Measurements from ENCODE around the gene FGF23. TPM values are rescaled to one million over a fixed set of nuclear protein-coding genes. Genes with fewer than 3 reads are reported as not detected.

The FGF23 gene
- total and polyA plus RNA-seq, 2 experiments from 2014 or later: not detected

DNA sequence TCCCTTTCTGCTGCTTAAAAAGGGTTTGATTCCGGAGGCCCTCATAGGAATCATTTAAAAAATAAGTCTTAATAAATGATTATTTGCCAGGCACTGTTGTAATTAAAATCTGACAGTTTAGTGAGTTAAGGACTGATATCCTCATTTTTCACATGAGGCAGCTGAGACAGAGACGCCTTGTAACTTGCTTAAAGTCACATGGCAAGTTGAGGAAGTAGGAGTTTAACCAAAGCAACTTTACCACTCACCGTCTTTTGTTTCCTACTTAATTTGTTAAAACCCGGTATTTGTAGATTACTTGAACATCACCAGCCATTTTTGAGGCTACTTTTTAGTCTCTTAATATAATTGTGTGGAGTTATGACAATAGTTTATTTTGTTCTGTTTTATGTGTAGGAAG, 56.1 kb downstream of the FGF23 start:
- Histone ChIP-seq H3K4me1 (ENCODE audit: insufficient read depth) (peaks cover 11% of the 10 kb centered on the region), H3K4me3 (no peak overlapping the region), H3K27me3 (replicated peaks; ENCODE audit: insufficient read depth) (no peaks in the 10 kb centered on the region), H3F3A (ENCODE audit: insufficient read depth) (0 out of 2 replicates have a peak, but pooled peaks cover 3% of the 10 kb centered on the region), H2AFZ (no peak overlapping the region), H4K20me1 (ENCODE audit: insufficient read depth) (no peaks in the 10 kb centered on the region), H3K79me2 (ENCODE audit: insufficient read depth) (peaks cover 69% of the 10 kb centered on the region), H3K36me3 (ENCODE audit: low read depth) (no peaks in the 10 kb centered on the region), H3K9me2 (ENCODE audit: insufficient read depth) (no peaks in the 10 kb centered on the region), H3K9me3 (ENCODE audit: low read depth) (no peaks in the 10 kb centered on the region), H3K27ac (no peak overlapping the region), H3K4me2 (ENCODE audit: unreplicated experiment) (no peak overlapping the region), H3K9ac (no peak overlapping the region)
- DNase-seq: no peak
- 96 to 100% methylated on average over 4 of the region's 4 CpGs for WGBS, 2 experiments (ENCODE audit: low coverage in 1 of 2, low lambda C conversion rate in 2 of 2, missing lambda C conversion rate in 2 of 2)
- TF ChIP-seq EZH2 (IDR thresholded peaks at IDR 0.05; ENCODE audit: insufficient read depth, poor library complexity, severe bottlenecking) (no peak), EZH2phosphoT487 (IDR thresholded peaks at IDR 0.05; ENCODE audit: insufficient read depth, low read depth) (no peak)
- in situ Hi-C loops (cut with MboI): no loop called here

DNA sequence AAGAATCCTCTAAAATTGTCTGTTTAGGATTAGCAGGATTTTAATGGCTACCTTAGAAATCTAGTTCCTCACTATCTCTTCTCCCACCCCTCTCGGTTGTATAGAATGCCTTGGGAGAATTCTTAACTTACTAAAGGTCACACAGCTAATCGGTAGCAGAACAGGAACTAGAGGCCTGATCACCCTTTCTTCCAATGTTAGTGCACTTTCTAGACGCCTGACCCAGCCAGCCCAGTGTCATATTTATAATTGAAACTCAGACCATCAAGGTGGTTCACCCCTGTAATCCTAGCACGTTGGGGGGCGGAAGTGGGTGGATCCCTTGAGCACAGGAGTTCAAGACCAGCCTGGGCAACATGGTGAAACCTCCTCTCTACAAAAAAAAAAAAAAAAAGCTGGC, 56.8 kb downstream of the FGF23 start:
- Histone ChIP-seq H3K4me3 (no peak overlapping the region), H3K36me3 (ENCODE audit: low read depth) (no peaks in the 10 kb centered on the region), H3K27me3 (replicated peaks; ENCODE audit: insufficient read depth) (no peaks in the 10 kb centered on the region), H4K20me1 (ENCODE audit: insufficient read depth) (no peaks in the 10 kb centered on the region), H3K27ac (no peak overlapping the region), H2AFZ (no peak overlapping the region), H3F3A (ENCODE audit: insufficient read depth) (0 out of 2 replicates have a peak, but pooled peaks cover 3% of the 10 kb centered on the region), H3K4me1 (ENCODE audit: insufficient read depth) (peaks cover 11% of the 10 kb centered on the region), H3K9ac (no peak overlapping the region), H3K79me2 (ENCODE audit: insufficient read depth) (peaks cover 62% of the 10 kb centered on the region), H3K9me3 (ENCODE audit: low read depth) (no peaks in the 10 kb centered on the region), H3K9me2 (ENCODE audit: insufficient read depth) (no peaks in the 10 kb centered on the region), H3K4me2 (ENCODE audit: unreplicated experiment) (peak overlapping the region; percentile 79)
- 87% methylated on average over 5 of the region's 5 CpGs for WGBS, 2 experiments (ENCODE audit: low coverage in 1 of 2, low lambda C conversion rate in 2 of 2, missing lambda C conversion rate in 2 of 2)
- TF ChIP-seq EZH2phosphoT487 (IDR thresholded peaks at IDR 0.05; ENCODE audit: insufficient read depth, low read depth) (no peak), EZH2 (IDR thresholded peaks at IDR 0.05; ENCODE audit: insufficient read depth, poor library complexity, severe bottlenecking) (no peak)
- in situ Hi-C loops (cut with MboI): no loop called here
- no peak for DNase-seq

DNA sequence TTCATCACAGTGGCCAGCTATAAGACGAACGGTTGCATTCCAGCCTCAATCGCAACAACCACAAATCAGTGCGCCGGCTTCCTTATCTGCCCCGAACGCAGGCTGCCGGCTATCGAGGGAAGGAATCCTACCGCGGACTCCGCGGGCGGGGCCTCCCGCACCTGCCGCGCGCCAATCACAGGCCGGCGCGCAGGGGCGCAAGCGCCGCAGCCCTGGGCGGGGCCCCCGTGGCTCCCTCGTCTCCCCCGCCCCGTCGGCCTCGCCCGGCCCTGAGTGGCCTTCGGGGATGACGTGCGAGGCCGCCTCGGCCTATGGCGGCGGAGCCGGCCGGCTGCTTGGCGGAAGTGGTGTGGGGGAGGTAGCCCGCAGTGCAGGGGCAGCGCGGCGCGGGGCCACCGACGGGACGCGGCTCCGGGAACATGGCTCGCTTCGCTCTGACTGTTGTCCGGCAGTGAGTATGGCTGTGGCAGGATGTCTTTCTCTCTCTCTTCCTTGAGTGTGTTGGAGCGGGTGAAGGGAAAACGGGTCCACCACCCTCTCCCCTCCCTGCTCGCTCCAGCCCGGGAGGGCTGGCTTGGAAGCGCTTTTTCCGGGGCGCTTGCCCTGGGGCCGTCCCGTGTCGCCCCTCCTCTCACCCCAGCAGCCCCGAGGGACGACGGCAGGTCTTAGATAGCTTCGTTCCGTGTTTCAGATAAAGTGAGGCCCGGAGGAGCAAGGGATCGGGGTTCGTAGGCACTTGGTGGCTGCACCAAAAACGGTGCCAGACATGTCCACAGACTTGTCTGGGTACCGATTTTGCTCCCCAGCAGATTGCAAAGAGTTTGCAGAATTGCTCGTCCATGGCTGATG, 58.4 kb downstream of the FGF23 start, which contains the start of gene TIGAR:
TSS of gene TIGAR (plus strand) at position 361 of the 849 bp plus-strand sequence. CDS start at position 420, 59 bp downstream.
- WGBS, 2 experiments (ENCODE audit: low coverage in 1 of 2, low lambda C conversion rate in 2 of 2, missing lambda C conversion rate in 2 of 2): 1% methylated on average over 72 to 73 of the region's 76 CpGs
- H3K27me3 ChIP-seq (replicated peaks; ENCODE audit: insufficient read depth): no peaks in the 10 kb centered on the region
- H3K79me2 ChIP-seq (ENCODE audit: insufficient read depth): peaks cover 46% of the 10 kb centered on the region
- peaks cover 11% of the 10 kb centered on the region for H3K4me1 ChIP-seq (ENCODE audit: insufficient read depth)
- 0 out of 2 replicates have a peak, but pooled peaks cover 3% of the 10 kb centered on the region for H3F3A ChIP-seq (ENCODE audit: insufficient read depth)
- peak; percentile 99 for DNase-seq
- no peaks in the 10 kb centered on the region for H4K20me1 ChIP-seq (ENCODE audit: insufficient read depth)
- H3K27ac ChIP-seq: peak within 1 kb of the TSS; percentile 68
- peak within 1 kb of the TSS; percentile 96 for H2AFZ ChIP-seq
- TF ChIP-seq EZH2 (IDR thresholded peaks at IDR 0.05; ENCODE audit: insufficient read depth, poor library complexity, severe bottlenecking) (no peak), EZH2phosphoT487 (IDR thresholded peaks at IDR 0.05; ENCODE audit: insufficient read depth, low read depth) (no peak)
- peak within 1 kb of the TSS; percentile 85 for H3K9ac ChIP-seq
- peak within 1 kb of the TSS; percentile 79 for H3K4me2 ChIP-seq (ENCODE audit: unreplicated experiment)
- in situ Hi-C loops (cut with MboI): no loop called here
- H3K4me3 ChIP-seq: peak within 1 kb of the TSS; percentile 89
- no peaks in the 10 kb centered on the region for H3K9me3 ChIP-seq (ENCODE audit: low read depth)
- no peaks in the 10 kb centered on the region for H3K36me3 ChIP-seq (ENCODE audit: low read depth)
- H3K9me2 ChIP-seq (ENCODE audit: insufficient read depth): no peaks in the 10 kb centered on the region

DNA sequence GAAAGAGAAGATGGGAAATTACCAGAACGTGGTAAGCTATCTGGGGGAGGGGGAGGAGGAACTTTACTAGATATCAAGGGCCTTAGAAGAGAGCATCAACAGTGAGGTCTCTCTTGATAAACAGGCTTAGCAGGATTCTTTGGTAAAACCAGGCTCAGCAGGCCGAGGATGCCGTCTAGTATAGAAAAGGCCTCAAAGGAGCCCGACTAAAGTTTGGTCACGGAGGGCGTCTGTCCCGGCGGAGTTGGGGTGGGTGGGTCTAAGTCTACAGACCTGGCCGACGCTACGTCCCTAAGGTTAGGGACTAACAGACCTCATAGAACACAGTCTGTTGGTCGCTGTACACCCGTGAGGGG, 59.0 kb downstream of the FGF23 start:
- H3K4me3 ChIP-seq: peak overlapping the region; percentile 89
- H3K27me3 ChIP-seq (replicated peaks; ENCODE audit: insufficient read depth): no peaks in the 10 kb centered on the region
- in situ Hi-C loops (cut with MboI): no loop called here
- DNase-seq: no peak
- H3K27ac ChIP-seq: peak overlapping the region; percentile 17; the same call in 1 of the 2 replicates
- no peaks in the 10 kb centered on the region for H3K9me2 ChIP-seq (ENCODE audit: insufficient read depth)
- TF ChIP-seq EZH2 (IDR thresholded peaks at IDR 0.05; ENCODE audit: insufficient read depth, poor library complexity, severe bottlenecking) (no peak), EZH2phosphoT487 (IDR thresholded peaks at IDR 0.05; ENCODE audit: insufficient read depth, low read depth) (no peak)
- no peaks in the 10 kb centered on the region for H3K9me3 ChIP-seq (ENCODE audit: low read depth)
- 0 out of 2 replicates have a peak, but pooled peaks cover 3% of the 10 kb centered on the region for H3F3A ChIP-seq (ENCODE audit: insufficient read depth)
- WGBS, 2 experiments (ENCODE audit: low coverage in 1 of 2, low lambda C conversion rate in 2 of 2, missing lambda C conversion rate in 2 of 2): 2 to 3% methylated on average over 11 to 13 of the region's 13 CpGs
- peak overlapping the region; percentile 63 for H3K9ac ChIP-seq
- peak overlapping the region; percentile 96 for H2AFZ ChIP-seq
- peaks cover 11% of the 10 kb centered on the region for H3K4me1 ChIP-seq (ENCODE audit: insufficient read depth)
- H3K4me2 ChIP-seq (ENCODE audit: unreplicated experiment): peak overlapping the region; percentile 41
- H3K79me2 ChIP-seq (ENCODE audit: insufficient read depth): peaks cover 40% of the 10 kb centered on the region
- no peaks in the 10 kb centered on the region for H4K20me1 ChIP-seq (ENCODE audit: insufficient read depth)
- H3K36me3 ChIP-seq (ENCODE audit: low read depth): no peaks in the 10 kb centered on the region

Other genes starting within 250 kb of the FGF23 start
- gene CCND2, start 106.0 kb downstream of the FGF23 start, total RNA-seq (2014; rRNA removed; shearing (Covaris generic)): 4.2 and 4.9 TPM in 2 replicates
- 2.9 TPM in 2 replicates for gene CCND2, start 106.0 kb downstream of the FGF23 start, polyA plus RNA-seq (2016; fragmentation: Nextera tagmentation; extraction: Ambion mirVana)
- gene TIGAR, start 58.5 kb downstream of the FGF23 start, total RNA-seq (2014; rRNA removed; shearing (Covaris generic)): 6.7 and 9.3 TPM in 2 replicates
- gene TIGAR, start 58.5 kb downstream of the FGF23 start, polyA plus RNA-seq (2016; fragmentation: Nextera tagmentation; extraction: Ambion mirVana): 23.6 and 24.6 TPM in 2 replicates
- not detected in 2 replicates for gene FGF6, start 66.1 kb upstream of the FGF23 start, total RNA-seq (2014; rRNA removed; shearing (Covaris generic))
- gene FGF6, start 66.1 kb upstream of the FGF23 start, polyA plus RNA-seq (2016; fragmentation: Nextera tagmentation; extraction: Ambion mirVana): not detected in 2 replicates
- 13.1 and 13.2 TPM in 2 replicates for gene RAD51AP1, start 159.2 kb upstream of the FGF23 start, total RNA-seq (2014; rRNA removed; shearing (Covaris generic))
- 11.6 and 12.4 TPM in 2 replicates for gene RAD51AP1, start 159.2 kb upstream of the FGF23 start, polyA plus RNA-seq (2016; fragmentation: Nextera tagmentation; extraction: Ambion mirVana)
- gene DYRK4, start 182.5 kb upstream of the FGF23 start, total RNA-seq (2014; rRNA removed; shearing (Covaris generic)): 63.3 and 78.3 TPM in 2 replicates
- gene DYRK4, start 182.5 kb upstream of the FGF23 start, polyA plus RNA-seq (2016; fragmentation: Nextera tagmentation; extraction: Ambion mirVana): 64.0 and 64.5 TPM in 2 replicates

All from GM23248 (cell line).